D341Med (cell line): ENCODE results near the gene CAPN9.

Source experiments
- DNase-seq: peaks from one replicate; pipeline ENCODE4 v3.0.0; 2012; ENCODE audit warnings: low spot score

Gene CAPN9

DNA sequence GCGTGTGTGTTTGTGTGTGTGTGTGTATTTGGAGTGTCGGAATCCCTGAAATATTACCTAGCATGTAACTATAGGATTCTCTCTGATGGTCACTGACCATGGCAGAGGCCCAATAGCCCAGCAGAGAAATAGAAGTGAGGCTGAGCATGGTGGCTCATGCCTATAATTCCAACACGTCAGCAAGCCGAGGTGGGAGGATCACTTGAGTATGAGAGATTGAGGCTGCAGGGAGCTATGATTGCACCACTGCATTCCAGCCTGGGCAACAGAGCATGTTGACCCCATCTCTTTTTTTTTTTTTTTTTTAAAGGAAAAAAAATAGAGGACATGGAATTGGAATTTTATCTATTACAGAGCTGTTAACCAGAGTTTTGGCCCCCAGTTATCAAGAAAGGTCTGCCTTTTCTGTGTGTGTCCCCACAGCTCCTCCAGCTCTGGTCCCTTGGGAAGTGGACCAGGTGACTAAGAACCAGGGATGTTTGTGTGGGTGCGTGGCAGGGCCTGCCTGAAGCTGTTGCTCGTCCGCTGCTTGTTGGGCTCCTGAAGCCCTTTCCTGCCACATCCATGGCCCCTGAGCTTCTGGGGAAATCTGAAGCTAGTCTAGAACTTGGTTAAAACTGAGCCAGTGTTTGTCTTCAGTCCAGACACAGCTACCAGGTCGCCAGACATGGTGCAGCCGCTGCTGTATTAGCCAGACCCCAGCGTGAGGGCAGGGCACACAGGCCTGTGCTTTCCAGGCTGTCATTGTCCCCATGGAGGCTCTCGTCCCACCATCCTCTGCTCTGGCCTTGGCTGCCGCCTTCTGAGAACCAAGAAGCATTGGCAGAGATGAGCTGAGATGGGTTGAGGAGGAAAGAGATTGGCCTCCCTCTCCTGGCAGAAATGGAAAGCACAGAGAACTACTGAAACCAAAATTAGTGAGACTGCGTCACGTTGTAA lies 25.5 kb downstream of the CAPN9 start:
- DNase-seq: no peak

- DNase-seq: no peak
Measured at GRCh38 chr1:230773396-230774033, 26.3 kb downstream of the CAPN9 start.

- no peak for DNase-seq
Measured at GRCh38 chr1:230778916-230779590, 31.9 kb downstream of the CAPN9 start.

DNA sequence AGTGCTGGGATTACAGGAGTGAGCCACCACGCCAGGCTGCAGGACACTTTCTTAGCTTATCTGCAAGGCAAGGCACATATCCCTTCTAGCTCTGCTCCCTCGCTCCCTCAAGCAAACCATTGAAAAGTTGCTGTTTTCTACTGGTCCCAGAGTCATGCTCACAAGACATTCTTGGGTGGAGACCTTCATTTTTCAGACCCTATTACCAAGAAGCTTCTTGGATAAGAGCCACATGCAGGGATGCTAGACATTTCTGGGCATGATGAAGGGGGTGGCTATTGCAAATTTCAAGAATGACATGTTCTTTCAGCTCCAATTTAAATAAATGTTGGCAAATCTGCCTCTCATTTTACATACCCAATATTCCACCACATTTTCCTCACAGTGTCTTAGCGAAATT lies 33.9 kb downstream of the CAPN9 start:
- DNase-seq: no peak

GRCh38 chr1:230781594-230781993 lies 34.4 kb downstream of the CAPN9 start:
- DNase-seq: no peak

- DNase-seq: no peak
Measured at GRCh38 chr1:230784163-230784562, 37.0 kb downstream of the CAPN9 start.

GRCh38 chr1:230785636-230786384 lies 38.6 kb downstream of the CAPN9 start:
- DNase-seq: no peak

DNA sequence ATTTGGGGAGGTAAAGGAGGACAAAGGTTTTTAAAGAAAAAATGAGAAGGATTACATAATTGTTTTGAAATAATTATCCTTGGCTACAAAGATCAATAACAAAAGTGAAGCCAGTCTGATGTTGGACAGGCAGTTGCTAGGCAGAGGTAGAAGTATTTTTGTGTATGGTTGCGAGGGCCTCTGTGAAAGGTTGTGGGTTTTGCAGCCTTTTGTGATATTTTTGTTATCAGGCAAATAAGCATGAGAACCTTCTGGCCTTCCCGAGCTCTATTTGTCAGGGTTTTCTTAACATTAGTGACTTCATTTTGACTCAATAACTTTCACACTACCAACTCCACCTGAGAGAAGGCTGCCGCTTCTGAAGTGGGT lies 39.2 kb downstream of the CAPN9 start:
- DNase-seq: no peak

- no peak for DNase-seq
Measured at GRCh38 chr1:230787471-230787870, 40.3 kb downstream of the CAPN9 start.

- DNase-seq: peak; percentile 7
Measured at GRCh38 chr1:230788561-230789275, 41.5 kb downstream of the CAPN9 start.

GRCh38 chr1:230790026-230790425 lies 42.8 kb downstream of the CAPN9 start:
- peak; percentile 16 for DNase-seq

GRCh38 chr1:230791986-230792564 lies 44.9 kb downstream of the CAPN9 start:
- DNase-seq: peak; percentile 8

DNA sequence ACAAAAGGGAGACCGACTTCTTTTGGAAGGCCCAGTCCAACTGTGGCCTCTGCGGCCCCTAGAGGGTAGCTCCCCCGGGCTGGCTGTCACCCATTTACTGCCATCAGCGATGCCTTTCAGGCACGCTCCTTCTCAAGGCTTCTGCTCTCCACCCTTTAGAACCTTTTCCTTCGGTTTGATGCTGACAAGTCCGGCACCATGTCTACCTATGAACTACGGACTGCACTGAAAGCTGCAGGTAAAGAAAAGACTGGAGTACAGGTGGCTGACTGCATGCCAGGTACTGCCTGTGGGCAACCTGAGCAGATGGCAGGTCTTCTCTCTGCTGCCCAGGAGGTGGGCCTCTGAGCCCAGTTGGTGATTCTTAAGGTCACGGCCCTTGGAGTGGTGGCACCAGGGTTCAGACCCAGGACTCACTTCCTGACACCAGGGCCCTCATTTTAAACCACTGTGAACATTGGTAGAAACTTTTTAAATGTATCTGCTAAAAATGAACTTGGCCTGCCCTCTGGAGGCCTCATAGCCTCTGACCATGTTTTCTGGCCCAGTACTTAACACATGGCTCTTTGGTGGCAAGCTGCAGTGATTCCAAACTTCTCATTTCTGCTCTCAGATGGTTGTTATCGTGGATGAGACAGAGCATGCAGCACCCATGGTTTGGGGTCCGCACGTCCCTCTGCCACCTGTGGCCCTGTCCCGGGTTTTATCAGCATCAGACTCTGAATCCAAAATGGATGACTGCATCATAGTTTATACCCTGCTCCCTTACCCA lies 45.7 kb downstream of the CAPN9 start:
- DNase-seq: peak; percentile 28

GRCh38 chr1:230793463-230793745 lies 46.2 kb downstream of the CAPN9 start:
- peak; percentile 24 for DNase-seq

- DNase-seq: peak; percentile 17
Measured at GRCh38 chr1:230794431-230794830, 47.2 kb downstream of the CAPN9 start.

GRCh38 chr1:230794871-230795605 lies 47.9 kb downstream of the CAPN9 start:
- peak; percentile 24 for DNase-seq

GRCh38 chr1:230796626-230797025 lies 49.4 kb downstream of the CAPN9 start:
- no peak for DNase-seq

DNA sequence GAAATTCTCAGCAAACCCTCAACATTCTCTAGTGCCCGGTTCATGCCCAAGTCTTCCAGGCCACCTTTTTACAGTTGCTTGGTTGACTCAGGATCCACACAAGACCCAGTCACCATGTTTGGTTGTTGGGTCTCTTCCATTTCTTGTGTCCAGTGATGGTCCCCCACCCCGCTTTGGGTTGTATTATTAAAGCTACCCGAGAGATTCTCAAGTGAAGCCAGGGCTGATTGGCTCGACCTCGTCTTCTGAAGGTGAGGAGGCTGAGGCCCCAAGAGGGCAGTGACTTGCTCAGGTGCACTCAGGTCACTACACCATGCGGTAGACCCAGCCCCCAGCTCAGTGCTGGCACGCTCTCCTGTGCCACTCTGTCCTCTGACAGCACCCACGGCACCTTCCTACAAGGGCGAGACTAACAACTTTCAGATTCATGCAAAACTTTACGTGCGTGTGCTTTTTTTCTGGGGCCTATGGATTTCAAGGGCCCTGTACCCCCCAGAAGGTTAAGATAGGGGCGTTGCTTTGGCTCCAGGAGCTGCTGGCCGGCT lies 50.3 kb downstream of the CAPN9 start:
- DNase-seq: peak; percentile 26

- peak; percentile 81 for DNase-seq
Measured at GRCh38 chr1:230797942-230798365, 50.8 kb downstream of the CAPN9 start.
